ENCODE results near the gene RPS27A.
"Not testable (repeated sequence)": the region's sequence is repeated elsewhere in the genome, so short reads cannot be mapped to it uniquely, and the experiment has no call there.

The RPS27A gene

DNA sequence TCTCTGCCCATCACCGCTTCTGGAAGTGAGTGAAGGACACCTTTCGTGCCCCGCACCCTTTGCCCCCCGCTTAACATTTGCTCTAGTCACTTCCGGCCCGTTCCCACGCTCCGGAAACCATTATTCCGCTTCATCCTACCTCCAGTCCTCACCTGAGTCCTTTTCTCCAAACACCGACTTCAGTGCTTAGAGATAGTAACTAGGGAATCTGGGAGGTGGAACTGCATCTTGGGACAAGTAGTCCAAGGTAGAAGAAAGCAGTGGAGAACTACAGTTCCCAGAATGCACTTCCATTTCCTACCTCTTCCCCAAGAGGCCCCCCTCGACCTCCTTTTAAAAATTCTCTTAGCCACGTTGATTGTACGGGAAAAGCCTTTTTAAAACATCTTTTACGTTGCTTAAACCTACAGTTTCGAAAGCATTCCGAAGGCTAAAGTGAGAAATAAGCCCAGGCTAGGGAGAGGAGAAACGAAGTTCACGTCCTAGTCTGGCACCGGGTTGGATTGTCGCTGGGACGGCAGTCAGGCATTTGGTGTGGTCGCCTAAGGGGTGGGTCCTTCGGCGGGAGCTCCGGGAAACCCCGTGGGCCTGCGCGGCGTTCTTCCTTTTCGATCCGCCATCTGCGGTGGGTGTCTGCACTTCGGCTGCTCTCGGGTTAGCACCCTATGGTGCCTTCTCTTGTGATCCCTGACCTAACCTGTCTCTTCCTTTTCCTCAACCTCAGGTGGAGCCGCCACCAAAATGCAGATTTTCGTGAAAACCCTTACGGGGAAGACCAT lies at the start of gene RPS27A, which contains the start of gene CLHC1:
Gene RPS27A, plus strand, starts transcription at position 605 of the 779 bp plus-strand sequence. Its CDS starts 137 bp downstream, at position 742.
Gene CLHC1, minus strand, starts transcription at position 210 of the 779 bp plus-strand sequence. CDS start 9,882 bp downstream, outside the sequence.
- DNase-seq (ENCODE audit: low read depth in 3 of 3): peak; percentile 85 to 93 (median 89)

- DNase-seq (ENCODE audit: low read depth in 3 of 3): not testable (repeated sequence)
These were observed 45.7 kb upstream of the RPS27A start for GRCh38 chr2:55186837-55187236.

GRCh38 chr2:55191888-55192287 lies 40.6 kb upstream of the RPS27A start:
- DNase-seq (ENCODE audit: low read depth in 3 of 3): not testable (repeated sequence)

GRCh38 chr2:55196526-55196925 lies 36.0 kb upstream of the RPS27A start:
- no peak for DNase-seq (ENCODE audit: low read depth in 3 of 3)

- DNase-seq (ENCODE audit: low read depth in 3 of 3): no peak
These were observed 32.1 kb upstream of the RPS27A start for GRCh38 chr2:55200416-55200815.

DNA sequence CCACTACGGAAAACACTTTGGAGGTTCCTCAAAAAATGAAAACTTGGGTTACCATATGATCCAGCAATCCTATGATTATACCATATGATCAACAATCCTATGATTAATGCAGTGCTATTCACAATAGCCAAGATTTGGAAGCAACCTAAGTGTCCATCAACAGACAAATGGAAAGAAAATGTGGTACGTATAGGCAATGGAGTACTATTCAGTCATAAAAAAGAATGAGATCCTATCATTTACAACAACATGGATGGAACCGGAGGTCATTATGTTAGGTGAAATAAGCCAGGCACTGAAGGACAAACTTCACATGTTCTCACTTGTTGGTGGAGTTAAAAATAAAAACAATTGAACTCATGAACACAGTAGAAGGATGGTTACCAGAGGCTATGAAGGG lies 28.0 kb upstream of the RPS27A start:
- DNase-seq (ENCODE audit: low read depth in 3 of 3): no peak

- no peak for DNase-seq (ENCODE audit: low read depth in 3 of 3)
These were observed 27.5 kb upstream of the RPS27A start for GRCh38 chr2:55204950-55205349.

DNA sequence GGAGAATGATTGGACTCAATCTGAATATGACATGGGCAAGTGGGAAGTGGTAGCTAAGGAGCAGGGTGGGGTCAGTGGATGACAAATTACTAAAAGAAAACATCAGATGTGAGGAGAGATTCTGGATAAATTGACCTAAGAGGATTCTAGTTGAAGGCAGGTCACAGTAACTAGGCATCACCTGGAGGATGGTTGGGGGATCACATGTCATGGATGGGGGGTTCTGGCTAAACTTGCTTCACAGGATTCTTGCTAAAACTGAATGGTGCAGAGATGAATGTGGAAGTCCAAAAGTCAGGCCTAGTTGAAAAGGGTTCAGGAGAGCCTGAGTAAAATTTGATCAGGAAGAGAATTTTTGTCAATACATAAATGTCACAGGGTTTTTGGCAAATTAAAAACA lies 18.7 kb upstream of the RPS27A start:
- DNase-seq (ENCODE audit: low read depth in 3 of 3): no peak

DNA sequence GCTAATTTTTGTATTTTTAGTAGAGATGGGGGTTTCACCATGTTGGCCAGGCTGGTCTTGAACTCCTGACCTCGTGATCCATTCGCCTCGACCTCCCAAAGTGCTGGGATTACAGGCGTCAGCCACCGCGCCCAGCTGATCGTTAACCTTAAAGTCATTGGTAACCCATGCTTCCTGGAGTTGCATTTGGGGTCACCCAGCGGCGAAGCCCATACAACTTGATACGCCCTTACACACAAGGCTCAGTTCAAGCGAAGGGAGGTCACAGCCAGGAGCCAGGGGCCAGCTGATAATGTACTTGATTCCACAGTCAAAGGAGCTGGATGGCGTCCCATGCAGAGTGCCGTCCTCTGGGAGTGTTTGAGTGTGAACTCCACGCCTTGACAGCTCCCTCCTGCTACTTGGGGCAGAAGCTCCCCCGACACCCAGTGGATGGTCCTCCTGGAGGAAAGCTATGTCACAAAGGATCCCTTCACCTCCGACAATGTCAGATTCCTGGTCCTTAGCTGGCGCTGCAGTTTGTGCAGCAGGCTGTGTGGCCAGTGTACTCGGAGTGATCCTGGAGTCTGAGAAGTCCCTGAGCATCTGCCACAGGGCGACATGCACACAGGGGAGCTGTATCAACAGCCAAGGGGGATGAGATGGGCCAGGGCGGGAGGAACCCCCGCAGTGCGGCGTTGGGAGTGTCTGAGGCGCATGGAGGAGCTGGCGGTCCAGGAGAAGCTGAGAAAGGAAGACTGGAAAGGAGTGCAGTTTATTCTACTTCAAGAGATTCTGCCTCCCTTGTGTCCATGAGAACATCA lies 8.3 kb upstream of the RPS27A start:
- DNase-seq (ENCODE audit: low read depth in 3 of 3): no peak

- DNase-seq (ENCODE audit: low read depth in 3 of 3): no peak
These were observed 7.7 kb upstream of the RPS27A start for GRCh38 chr2:55224761-55225261.

GRCh38 chr2:55225481-55226020 lies 6.9 kb upstream of the RPS27A start:
- no peak for DNase-seq (ENCODE audit: low read depth in 3 of 3)

- not testable (repeated sequence) for DNase-seq (ENCODE audit: low read depth in 3 of 3)
These were observed 4.9 kb upstream of the RPS27A start for GRCh38 chr2:55227437-55228225.

DNA sequence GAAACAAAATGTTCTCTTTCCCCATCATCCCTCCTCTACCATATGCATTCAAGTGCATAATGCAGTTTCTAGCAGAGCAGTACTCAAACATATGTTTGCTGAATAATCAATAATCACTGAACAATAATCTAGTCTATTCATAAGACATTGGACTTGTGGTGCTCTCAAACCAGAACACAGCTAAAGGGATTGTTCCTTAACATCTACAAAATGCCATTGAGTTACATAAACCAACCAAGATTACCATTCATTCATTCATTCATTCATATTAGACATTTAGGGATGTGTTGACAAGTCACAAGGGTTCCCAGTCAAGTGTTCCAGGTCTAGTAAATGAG lies 4.3 kb upstream of the RPS27A start:
- no peak for DNase-seq (ENCODE audit: low read depth in 3 of 3)

DNA sequence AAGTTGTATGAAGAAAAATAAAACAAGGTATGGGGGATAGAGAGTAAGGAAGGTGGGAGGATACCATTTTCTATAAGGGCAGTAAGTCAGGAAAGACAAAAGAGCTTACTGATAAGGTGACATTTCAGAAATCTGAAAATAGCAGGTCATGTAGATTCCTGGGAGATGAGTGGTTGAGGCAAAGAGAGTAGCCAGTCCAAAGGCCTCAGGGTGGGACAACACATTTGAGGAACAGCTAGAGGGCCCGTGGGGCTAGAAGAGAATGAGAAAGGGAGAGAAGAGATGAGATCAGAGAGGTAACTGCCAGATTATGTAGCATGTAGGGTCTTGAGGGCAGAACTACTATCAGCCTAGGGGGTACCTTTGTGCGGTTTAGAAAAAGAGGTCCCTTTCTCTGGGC lies 3.3 kb upstream of the RPS27A start:
- no peak for DNase-seq (ENCODE audit: low read depth in 3 of 3)

DNA sequence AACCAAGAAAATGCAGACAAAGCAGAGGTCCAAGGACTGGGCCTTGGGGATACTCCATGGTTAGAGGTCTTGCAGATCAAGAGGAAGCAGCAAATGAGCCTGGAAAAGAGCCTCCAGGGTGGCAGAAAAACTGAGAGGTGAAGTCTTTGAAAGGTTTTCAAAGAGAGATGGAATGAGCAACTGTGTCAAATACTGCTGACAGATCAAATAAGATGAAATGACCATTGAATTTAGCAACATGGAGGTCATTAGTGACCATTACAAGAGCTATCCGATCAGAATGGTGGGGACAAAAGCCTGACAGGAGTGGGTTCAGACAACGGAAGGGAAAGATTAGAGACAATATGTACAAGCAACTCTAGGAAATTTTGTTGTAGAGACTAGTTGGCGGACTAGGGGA lies 1.9 kb upstream of the RPS27A start:
- no peak for DNase-seq (ENCODE audit: low read depth in 3 of 3)

DNA sequence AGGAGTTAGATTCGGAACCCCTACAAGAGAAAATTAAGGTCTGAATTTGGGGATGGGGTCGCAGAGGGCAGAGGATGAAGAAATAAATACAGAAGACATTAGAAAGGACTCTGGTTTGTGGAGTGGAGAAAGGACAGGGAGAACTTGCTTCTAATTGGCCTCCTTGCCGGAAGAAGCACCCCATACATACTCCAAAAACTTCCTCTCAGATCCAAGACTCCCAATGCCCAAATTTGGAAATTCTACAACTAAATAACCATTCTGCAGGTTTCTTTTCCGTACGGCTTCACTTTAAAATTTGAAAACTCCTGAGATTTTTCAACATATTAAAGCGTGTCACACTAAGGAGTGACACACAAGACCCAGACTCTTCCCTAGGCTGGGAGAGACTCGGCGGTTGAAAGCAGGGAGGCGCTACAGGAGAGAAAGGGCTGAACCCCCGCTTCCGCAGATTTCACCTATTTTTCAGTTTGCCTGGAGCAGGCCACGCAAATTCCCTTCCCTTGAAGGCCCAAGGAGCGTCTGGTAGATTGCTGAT lies 873 bp upstream of the RPS27A start:
- DNase-seq (ENCODE audit: low read depth in 3 of 3): no peak

GRCh38 chr2:55232863-55233657 lies 572 bp downstream of the RPS27A start:
- peak in 2 of 3 experiments; percentile 11 to 28 for DNase-seq (ENCODE audit: low read depth in 3 of 3)

GRCh38 chr2:55233658-55233940 lies 1.1 kb downstream of the RPS27A start:
- DNase-seq (ENCODE audit: low read depth in 3 of 3): no peak

GRCh38 chr2:55235724-55236538 lies 3.4 kb downstream of the RPS27A start:
- DNase-seq (ENCODE audit: low read depth in 3 of 3): no peak

GRCh38 chr2:55236992-55237543 lies 4.6 kb downstream of the RPS27A start:
- no peak for DNase-seq (ENCODE audit: low read depth in 3 of 3)
